ENCODE data around the gene MLH3.

Gene MLH3

DNA sequence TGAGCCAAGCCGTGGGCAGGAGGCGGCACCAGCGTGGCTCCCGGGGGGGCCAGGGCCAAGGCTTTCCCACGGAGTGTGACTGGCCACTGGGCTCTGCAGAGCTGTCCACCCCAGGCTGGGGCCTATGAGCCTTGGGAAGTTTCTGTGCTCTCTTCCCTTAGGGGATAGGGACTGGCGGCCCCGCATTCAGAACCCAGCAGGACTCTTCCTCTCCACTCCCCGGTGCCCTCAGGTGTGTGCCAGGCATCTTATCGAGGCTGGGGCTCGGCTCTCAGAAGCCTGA is 66.3 kb downstream of the MLH3 start:
- no peak for DNase-seq (ENCODE audit: low read depth in 2 of 2)

- DNase-seq (ENCODE audit: low read depth in 2 of 2): no peak
Observed at GRCh38 chr14:74984236-74985027, 66.8 kb downstream of the MLH3 start.

DNA sequence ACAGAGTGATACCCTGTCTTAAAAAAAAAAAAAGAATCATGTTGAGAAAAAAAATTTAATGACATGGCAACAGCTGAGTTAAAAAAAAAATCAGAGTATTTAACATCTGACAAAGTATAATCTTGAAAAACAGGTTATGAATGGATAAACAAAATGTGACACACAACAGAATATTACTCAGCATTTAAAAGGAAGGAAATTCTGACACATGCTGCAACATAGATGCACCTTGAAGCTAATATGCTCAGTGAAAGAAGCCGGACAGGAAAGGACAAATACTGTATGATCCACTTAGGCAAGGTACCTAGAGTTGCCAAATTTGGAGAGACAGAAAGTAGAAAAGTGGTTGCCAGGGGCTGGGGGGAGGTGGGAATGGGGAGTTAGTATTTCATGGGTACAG is 67.9 kb downstream of the MLH3 start:
- no peak for DNase-seq (ENCODE audit: low read depth in 2 of 2)

- DNase-seq (ENCODE audit: low read depth in 2 of 2): no peak
Observed at GRCh38 chr14:74982661-74983060, 68.6 kb downstream of the MLH3 start.

- DNase-seq (ENCODE audit: low read depth in 2 of 2): no peak
Observed at GRCh38 chr14:74981833-74982232, 69.4 kb downstream of the MLH3 start.

DNA sequence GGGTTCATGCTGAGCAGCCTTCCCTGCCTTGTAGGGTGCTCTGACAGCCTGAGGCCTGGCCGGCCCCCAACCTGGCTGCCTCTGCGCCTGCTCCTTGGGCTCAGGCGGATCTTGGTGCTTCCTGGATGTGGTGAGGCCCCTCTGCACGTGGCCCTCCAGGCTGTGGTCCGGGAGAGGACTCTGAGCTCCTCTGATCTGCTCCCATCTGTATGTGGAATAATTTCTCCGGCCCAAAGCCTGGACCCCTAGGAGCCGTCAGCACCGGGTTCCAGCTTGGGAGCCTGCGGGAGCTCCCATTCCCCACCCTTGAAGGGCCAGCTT is 69.8 kb downstream of the MLH3 start:
- DNase-seq (ENCODE audit: low read depth in 2 of 2): no peak

- no peak for DNase-seq (ENCODE audit: low read depth in 2 of 2)
Observed at GRCh38 chr14:74980731-74981461, 70.4 kb downstream of the MLH3 start.

DNA sequence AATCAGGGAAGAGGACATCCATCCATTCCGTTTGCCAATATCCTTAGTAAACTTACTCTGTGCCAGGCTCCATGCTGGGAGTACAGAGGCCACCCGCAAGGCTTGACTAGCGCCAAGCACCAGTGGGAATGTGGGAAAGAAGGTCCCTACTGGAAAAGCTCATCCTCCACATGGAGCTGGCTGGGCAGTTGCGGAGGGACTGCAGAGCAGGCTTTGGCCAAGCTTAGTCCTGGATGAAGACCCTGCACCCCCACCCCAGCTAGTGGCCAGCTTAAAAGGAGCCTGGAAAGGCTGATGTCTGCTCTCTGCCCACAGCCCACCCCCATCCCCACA is 70.9 kb downstream of the MLH3 start:
- DNase-seq (ENCODE audit: low read depth in 2 of 2): no peak

DNA sequence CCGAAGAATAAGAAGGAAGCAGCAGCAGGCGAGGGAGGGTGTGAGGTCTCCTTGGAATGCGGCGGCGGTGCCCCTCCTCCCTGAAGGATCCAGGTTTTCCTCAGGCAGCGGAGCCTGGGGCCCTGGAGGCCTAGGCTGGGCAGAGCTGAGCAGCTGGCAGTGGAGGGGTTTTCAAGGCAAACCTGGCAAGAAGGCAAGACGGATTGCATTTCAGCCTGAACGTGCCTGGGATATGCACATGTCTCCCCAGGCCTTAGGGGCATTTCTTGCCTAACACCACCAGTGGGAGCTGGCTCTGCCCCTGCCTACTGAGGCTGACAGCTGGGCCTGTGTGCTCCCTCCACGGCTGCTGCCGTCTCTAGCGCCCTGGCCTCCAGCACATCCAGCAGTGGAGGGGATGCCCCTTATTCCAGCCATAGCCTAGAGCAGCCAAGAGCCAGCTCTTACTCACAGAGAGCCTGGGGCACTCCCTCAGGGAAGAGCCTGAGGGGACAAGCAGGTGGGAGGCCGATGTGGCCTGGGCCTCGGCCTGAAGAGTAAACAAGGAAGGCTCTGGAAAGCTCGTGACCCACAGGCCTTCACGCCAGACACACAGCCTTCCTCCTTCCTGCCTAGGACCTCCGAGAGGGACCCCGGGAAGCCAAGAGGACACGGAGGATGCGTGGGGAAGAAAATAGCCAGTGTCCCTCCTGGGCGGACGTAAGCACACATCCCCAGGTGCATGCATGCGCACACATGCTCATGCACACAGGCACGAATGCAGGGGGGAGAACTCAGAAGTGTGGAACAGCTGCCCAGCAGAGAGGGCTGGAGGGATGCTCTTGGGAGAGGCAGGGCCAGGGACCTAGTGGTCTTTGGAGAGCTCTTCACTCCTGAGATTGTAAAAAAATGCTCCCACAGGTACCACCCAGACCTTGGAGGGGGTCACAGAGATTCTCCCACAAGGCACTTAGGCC is 71.5 kb downstream of the MLH3 start:
- DNase-seq (ENCODE audit: low read depth in 2 of 2): no peak

- no peak for DNase-seq (ENCODE audit: low read depth in 2 of 2)
Observed at GRCh38 chr14:74979029-74979428, 72.2 kb downstream of the MLH3 start.

DNA sequence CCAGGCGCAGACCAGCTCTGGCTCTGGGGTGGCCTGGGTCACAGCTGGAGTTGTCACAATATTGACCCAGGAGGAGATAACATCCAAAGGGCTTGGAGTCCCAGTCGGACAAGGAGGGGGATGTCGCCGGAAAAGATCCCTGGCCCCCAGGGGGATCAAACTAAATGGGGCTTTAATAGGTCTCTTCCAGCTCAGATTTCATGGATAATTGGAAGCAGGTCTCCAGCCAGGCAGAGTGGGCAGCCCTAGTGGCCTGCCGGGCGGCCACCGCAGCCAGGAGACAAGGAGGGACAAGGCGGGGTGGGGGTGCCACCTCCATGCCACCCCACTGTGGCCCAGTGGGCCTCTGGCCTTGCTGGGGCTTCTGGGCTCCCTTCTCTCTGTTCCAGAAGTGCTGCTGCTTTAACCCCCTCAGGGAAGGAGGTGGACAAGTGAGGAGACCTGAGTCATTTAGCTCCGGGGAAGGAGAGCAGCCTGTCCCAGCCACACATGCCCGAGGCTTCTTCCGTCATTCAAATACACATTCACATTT is 72.8 kb downstream of the MLH3 start:
- no peak for DNase-seq (ENCODE audit: low read depth in 2 of 2)

DNA sequence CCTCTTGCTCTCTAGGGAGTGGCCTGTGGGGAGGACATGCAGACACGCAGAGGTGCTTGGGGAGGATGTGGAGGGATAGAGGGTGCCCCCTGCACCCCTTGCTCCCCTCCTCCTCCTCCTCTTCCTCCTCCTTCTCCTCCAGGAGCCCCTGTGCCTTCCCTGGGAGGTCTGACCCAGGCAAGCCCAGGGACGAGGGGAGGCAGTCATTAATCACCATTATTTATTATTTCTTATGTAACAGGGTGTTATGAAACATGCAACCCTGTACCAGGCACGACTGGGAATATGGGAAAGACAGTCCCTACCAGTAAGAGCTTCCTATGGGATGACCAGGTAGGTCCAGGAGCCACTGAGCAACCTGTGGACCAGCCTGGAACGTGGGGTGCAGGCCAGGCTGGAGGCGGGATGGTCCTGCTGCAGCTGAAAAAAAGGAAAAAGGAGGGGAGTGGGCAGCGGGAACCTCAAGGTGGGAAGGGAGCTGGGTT is 73.3 kb downstream of the MLH3 start:
- DNase-seq (ENCODE audit: low read depth in 2 of 2): no peak

- no peak for DNase-seq (ENCODE audit: low read depth in 2 of 2)
Observed at GRCh38 chr14:74977164-74977900, 73.9 kb downstream of the MLH3 start.

DNA sequence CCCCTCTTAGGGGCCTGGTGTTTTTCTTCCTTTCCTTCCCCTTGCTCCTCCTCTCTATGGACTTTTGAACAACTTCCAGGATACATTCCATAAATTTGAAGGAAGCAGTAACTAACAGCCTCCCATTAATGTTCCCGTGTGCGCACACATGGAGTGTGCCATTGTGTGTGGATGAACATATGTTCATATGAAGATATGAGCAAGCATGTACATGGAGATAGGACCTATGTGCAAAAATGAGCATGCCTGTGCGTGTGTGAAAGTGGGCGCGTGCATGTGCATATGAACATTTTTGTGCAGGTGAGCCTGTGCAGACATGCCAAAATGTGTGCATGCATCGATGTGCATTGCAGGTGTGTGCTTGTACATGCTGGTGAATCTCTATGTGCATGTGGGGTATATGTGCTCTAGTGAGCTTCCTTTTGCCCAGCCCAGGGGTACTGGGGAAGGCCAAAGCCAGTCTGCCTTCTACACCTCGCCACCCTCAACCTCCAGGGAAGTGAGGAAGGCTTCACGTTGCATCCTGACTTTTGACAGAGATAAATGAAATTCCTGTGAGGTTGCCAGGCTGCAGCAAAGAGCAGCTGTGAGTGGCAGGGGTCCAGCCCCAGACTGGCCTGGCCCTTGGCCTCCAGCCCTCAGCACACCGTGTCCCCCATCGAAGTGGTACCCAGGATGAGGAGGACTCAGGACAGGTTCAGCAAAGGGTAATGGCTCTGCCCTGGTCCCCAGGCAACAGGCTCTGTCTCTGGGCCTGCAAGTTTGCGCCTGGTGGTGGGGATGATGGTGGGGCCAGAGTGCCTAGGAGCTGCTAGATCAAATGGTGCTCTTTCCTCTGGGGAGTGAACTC is 74.8 kb downstream of the MLH3 start:
- no peak for DNase-seq (ENCODE audit: low read depth in 2 of 2)

GRCh38 chr14:74975059-74975810 is 76.0 kb downstream of the MLH3 start:
- no peak for DNase-seq (ENCODE audit: low read depth in 2 of 2)

DNA sequence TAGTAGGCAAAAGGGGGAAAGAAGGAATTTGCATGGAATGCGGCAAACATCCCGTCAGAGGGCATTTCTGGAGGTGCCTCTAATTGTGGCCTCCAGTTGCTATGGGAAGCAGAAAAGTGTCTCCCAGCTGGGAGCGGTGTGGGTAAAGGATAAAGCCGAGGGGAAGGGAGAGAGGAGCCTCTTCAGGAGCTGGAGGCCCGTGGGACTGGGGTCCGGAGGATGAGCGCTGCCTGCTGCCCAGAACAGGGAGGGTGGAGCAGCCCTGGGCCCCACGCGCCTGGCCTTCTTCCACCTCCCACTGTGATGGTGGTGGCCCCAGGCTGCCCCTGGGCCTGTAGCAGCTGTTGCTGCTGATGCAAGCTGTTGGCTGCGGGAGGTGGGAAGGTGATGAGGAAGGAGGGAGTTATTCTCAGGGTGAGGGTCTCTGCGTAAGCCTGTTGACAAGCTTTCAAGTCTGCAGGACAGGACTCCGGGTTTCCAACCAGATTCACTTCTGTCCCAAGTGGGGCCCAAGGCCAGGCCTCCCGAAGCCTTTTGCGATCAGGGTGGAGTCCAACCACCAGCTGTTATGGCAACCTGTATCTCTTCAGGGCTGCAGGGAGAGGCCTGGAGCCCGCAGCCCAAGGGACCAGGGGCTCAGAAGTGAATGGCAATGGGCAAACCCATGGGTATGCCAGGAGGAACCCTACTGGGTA is 76.8 kb downstream of the MLH3 start:
- DNase-seq (ENCODE audit: low read depth in 2 of 2): no peak

GRCh38 chr14:74973905-74974363 is 77.3 kb downstream of the MLH3 start:
- no peak for DNase-seq (ENCODE audit: low read depth in 2 of 2)

- DNase-seq (ENCODE audit: low read depth in 2 of 2): no peak
Observed at GRCh38 chr14:74973003-74973653, 78.1 kb downstream of the MLH3 start.

GRCh38 chr14:74968811-74969210 is 82.5 kb downstream of the MLH3 start:
- DNase-seq (ENCODE audit: low read depth in 2 of 2): no peak
